IMR-90 (cell line): ENCODE data around the gene CAV2. TPM values are rescaled to one million over a fixed set of nuclear protein-coding genes. Genes with fewer than 3 reads are reported as not detected.

ENCODE experiments used
- ATAC-seq: fragments of 200-7000 bp; cut with Tn5 transposase; 2 replicates; pipeline ENCODE4 v1.9.1; 2020; ENCODE audit warnings: low read depth, mild to moderate bottlenecking, moderate library complexity
- BruUV-seq: library from RNA; stranded (reverse); fragments of 400-500 nt; replicated peaks from 2 replicates; lab custom pipeline; 2021; lab: Mats Ljungman, UMichigan
- CTCF ChIA-PET: fragments of 300-600 bp; formaldehyde crosslinking; extraction: SDS; loops from one replicate; lab custom pipeline; 2021; ENCODE audit warnings: antibody characterized with exemption; lab: Yijun Ruan, JAX
- POLR2A ChIA-PET: fragments of 300-600 bp; sonication (Branson Sonifier 250); formaldehyde crosslinking; loops from one replicate; lab custom pipeline; 2022; ENCODE audit warnings: antibody characterized with exemption; ENCODE audit not compliant: unreplicated experiment; lab: Charles Lee
- DNase-seq: peaks from one replicate; pipeline ENCODE4 v3.0.0; 2013
- H2AFZ ChIP-seq: replicated peaks from 2 replicates; pipeline ENCODE3; 2013; ENCODE audit warnings: low read length, mild to moderate bottlenecking; ENCODE audit not compliant: poor library complexity
- H2AK5ac ChIP-seq: 2 replicates; pipeline ENCODE4 v1.6.1; 2013; ENCODE audit warnings: low read depth, low read length, inconsistent platforms
- H2AK9ac ChIP-seq: replicated peaks from 2 replicates; pipeline ENCODE3; 2013; ENCODE audit warnings: mild to moderate bottlenecking, low read depth, low read length, moderate library complexity; ENCODE audit not compliant: poor library complexity
- H2BK120ac ChIP-seq: 2 replicates; pipeline ENCODE4 v1.6.1; 2013; ENCODE audit warnings: low read depth, low read length, inconsistent platforms
- H2BK15ac ChIP-seq: 3 replicates; pipeline ENCODE4 v1.6.1; 2013; ENCODE audit warnings: low read depth, low read length, inconsistent platforms
- H2BK20ac ChIP-seq: 2 replicates; pipeline ENCODE4 v1.6.1; 2013; ENCODE audit warnings: low read depth, mild to moderate bottlenecking, inconsistent platforms, low read length, moderate library complexity
- H2BK5ac ChIP-seq: 2 replicates; pipeline ENCODE4 v1.6.1; 2013; ENCODE audit warnings: mild to moderate bottlenecking, low read depth, low read length, inconsistent platforms; ENCODE audit not compliant: poor library complexity, severe bottlenecking
- H3K14ac ChIP-seq: replicated peaks from 2 replicates; pipeline ENCODE4 v1.6.1; 2013; ENCODE audit warnings: low read depth, low read length, inconsistent platforms
- H3K18ac ChIP-seq: 2 replicates; pipeline ENCODE4 v1.6.1; 2013; ENCODE audit warnings: low read depth, low read length, control low read depth
- H3K23ac ChIP-seq: 2 replicates; pipeline ENCODE4 v1.6.1; 2013; ENCODE audit warnings: low read depth, low read length, inconsistent platforms
- H3K27ac ChIP-seq: 2 replicates; pipeline ENCODE4 v1.5.1; 2013; ENCODE audit warnings: mild to moderate bottlenecking, control low read depth, low read length; ENCODE audit not compliant: insufficient read depth
- H3K27me3 ChIP-seq: 2 replicates; pipeline ENCODE4 v1.6.1; 2013; ENCODE audit warnings: low read length; ENCODE audit not compliant: control insufficient read depth, insufficient read depth
- H3K36me3 ChIP-seq: 2 replicates; pipeline ENCODE4 v1.6.1; 2013; ENCODE audit warnings: low read length, mixed read lengths; ENCODE audit not compliant: control insufficient read depth, insufficient read depth
- H3K4ac ChIP-seq: 2 replicates; pipeline ENCODE4 v1.6.1; 2013; ENCODE audit warnings: low read depth, low read length, inconsistent platforms
- H3K4me1 ChIP-seq: 2 replicates; pipeline ENCODE4 v1.6.1; 2013; ENCODE audit warnings: low read length, mixed read lengths; ENCODE audit not compliant: control insufficient read depth, insufficient read depth
- H3K4me2 ChIP-seq: 2 replicates; pipeline ENCODE4 v1.6.1; 2013; ENCODE audit warnings: low read depth, mild to moderate bottlenecking, control low read depth, low read length, moderate library complexity
- H3K4me3 ChIP-seq: 2 replicates; pipeline ENCODE4 v1.5.1; 2013; ENCODE audit warnings: low read depth, mild to moderate bottlenecking, control low read depth, low read length, moderate library complexity; ENCODE audit not compliant: insufficient read depth
- H3K56ac ChIP-seq: 2 replicates; pipeline ENCODE4 v1.6.1; 2013; ENCODE audit warnings: low read length, inconsistent platforms; ENCODE audit not compliant: insufficient read depth; ENCODE audit errors: extremely low read depth
- H3K79me1 ChIP-seq, 2 experiments: 2 replicates each; pipeline ENCODE4 v1.6.1; 2013; ENCODE audit warnings: low read length in 2 of 2, inconsistent platforms in 1 of 2, low read depth in 1 of 2
- H3K9ac ChIP-seq: 2 replicates; pipeline ENCODE4 v1.6.1; 2013; ENCODE audit warnings: low read depth, low read length, control low read depth
- H3K9me1 ChIP-seq: 2 replicates; pipeline ENCODE4 v1.6.1; 2013; ENCODE audit warnings: low read length, inconsistent platforms; ENCODE audit not compliant: insufficient read depth
- H3K9me3 ChIP-seq: 2 replicates; pipeline ENCODE4 v1.6.1; 2013; ENCODE audit warnings: low read length; ENCODE audit not compliant: control insufficient read depth, insufficient read depth
- H4K20me1 ChIP-seq: 2 replicates; pipeline ENCODE4 v1.6.1; 2013; ENCODE audit warnings: low read length, inconsistent platforms; ENCODE audit not compliant: insufficient read depth
- H4K5ac ChIP-seq: 2 replicates; pipeline ENCODE4 v1.6.1; 2013; ENCODE audit warnings: mild to moderate bottlenecking, low read depth, low read length, control low read depth
- H4K8ac ChIP-seq, 2 experiments: 2 replicates each; pipeline ENCODE4 v1.6.1; 2013; ENCODE audit warnings: low read depth in 2 of 2, low read length in 2 of 2, control low read depth in 1 of 2, inconsistent platforms in 1 of 2
- H4K91ac ChIP-seq: 2 replicates; pipeline ENCODE4 v1.6.1; 2013; ENCODE audit warnings: low read depth, low read length, inconsistent platforms; ENCODE audit not compliant: insufficient read depth
- BHLHE40 ChIP-seq: fragments of 150-350 bp; IDR thresholded peaks from 2 replicates; pipeline ENCODE4 v1.6.1; 2016; ENCODE audit warnings: mild to moderate bottlenecking, low read depth, low read length
- FOS ChIP-seq: fragments of 150-350 bp; IDR thresholded peaks from 2 replicates; pipeline ENCODE4 v1.6.1; 2016; ENCODE audit warnings: low read depth, low read length
- MAZ ChIP-seq: IDR thresholded peaks from 2 replicates; pipeline ENCODE4 v1.6.1; 2012; ENCODE audit warnings: low read depth, mild to moderate bottlenecking, low read length, improper control_type of control experiment, moderate library complexity, borderline replicate concordance
- MXI1 ChIP-seq: IDR thresholded peaks from 2 replicates; pipeline ENCODE4 v1.6.1; 2012; ENCODE audit warnings: low read depth, mild to moderate bottlenecking, low read length, moderate library complexity, borderline replicate concordance
- NFE2L2 ChIP-seq: fragments of 150-350 bp; IDR thresholded peaks from 2 replicates; pipeline ENCODE4 v1.6.1; 2016; ENCODE audit warnings: low read depth, mild to moderate bottlenecking, low read length
- POLR2A ChIP-seq: IDR thresholded peaks from 2 replicates; pipeline ENCODE4 v1.6.1; 2012; ENCODE audit warnings: mild to moderate bottlenecking, low read depth, low read length
- RAD21 ChIP-seq: IDR thresholded peaks from 2 replicates; pipeline ENCODE4 v1.6.1; 2012; ENCODE audit warnings: low read length, improper control_type of control experiment
- RCOR1 ChIP-seq: IDR thresholded peaks from 2 replicates; pipeline ENCODE4 v1.6.1; 2012; ENCODE audit warnings: mild to moderate bottlenecking, low read length, improper control_type of control experiment; ENCODE audit not compliant: insufficient replicate concordance
- SMC3 ChIP-seq: fragments of 150-350 bp; IDR thresholded peaks from 2 replicates; pipeline ENCODE4 v1.6.1; 2016; ENCODE audit warnings: low read depth, mild to moderate bottlenecking, antibody characterized with exemption, low read length, moderate library complexity
- WGBS, 2 experiments: methylation state at CpG; one replicate each; pipeline versions ENCODE4 v1.1.5 to v1.1.7; 2013; ENCODE audit warnings: missing lambda C conversion rate in 2 of 2; ENCODE audit not compliant: insufficient read length in 1 of 2; ENCODE audit errors: extremely low coverage in 2 of 2; 5-methylcytosine and 5-hydroxymethylcytosine counted together
- dilution Hi-C: fragments of 300-500 bp; cut with HindIII; formaldehyde crosslinking; loops from one replicate; pipeline ENCODE4 v1.14.3; 2018; ENCODE audit warnings: low sequenced_read_pairs; ENCODE audit not compliant: unreplicated experiment
- in situ Hi-C: fragments of 300-500 bp; cut with MboI; formaldehyde crosslinking; loops from 3 replicates; pipeline ENCODE4 v1.14.3; 2019; ENCODE audit warnings: low sequenced_read_pairs, inconsistent platforms, mixed read lengths
- intact Hi-C: fragments of 100-400 bp; cut with micrococcal nuclease; formaldehyde crosslinking; loops from 2 replicates; pipeline ENCODE4 v1.10.0; 2022
- polyA plus RNA-seq, 3 experiments: library from polyadenylated mRNA; depleted of rRNA; stranded (reverse); fragments of >200 nt; gene quantifications; 2 replicates each; pipeline ENCODE4 v1.2.3, GENCODE V29; 2012; ENCODE audit warnings: low replicate concordance in 1 of 3
- total RNA-seq: library from RNA; depleted of rRNA; stranded (reverse); fragments of >200 nt; gene quantifications from 2 replicates; pipeline ENCODE4 v1.2.3, GENCODE V29; 2012
- TF ChIP-seq, protein P1 (sequence below): conservative IDR thresholded peaks from 2 replicates; pipeline ENCODE4 v1.5.1; 2012; ENCODE audit warnings: mild to moderate bottlenecking, low read depth, low read length, improper control_type of control experiment

Gene CAV2
- total and polyA plus RNA-seq, 2 of the 4 experiments (the other 2 are of a cell fraction) = 199 to 265 TPM

DNA sequence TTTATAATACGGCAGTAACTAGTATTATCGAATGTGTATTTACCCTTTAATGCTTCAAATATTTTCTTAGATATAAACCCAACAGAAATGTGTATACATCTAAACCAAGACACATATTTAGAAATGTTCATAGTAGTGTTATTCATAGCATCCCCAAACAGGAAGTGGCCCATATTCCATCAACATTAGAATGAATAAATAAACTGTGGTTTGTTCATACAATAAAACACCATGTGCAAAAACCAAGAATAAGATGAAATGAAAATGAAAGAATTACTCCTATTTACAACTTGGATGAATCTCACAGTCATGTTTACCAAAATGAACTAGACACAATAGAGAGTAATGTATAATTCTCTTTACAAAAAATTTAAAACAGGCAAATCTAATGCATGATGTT lies 9.2 kb upstream of the CAV2 start:
- Histone ChIP-seq H4K8ac (no peak overlapping the region), H3K23ac (peak overlapping the region; percentile 21; the same call in 1 of the 2 replicates), H3K9me1 (peaks cover 4% of the 10 kb centered on the region; the same call in 1 of the 2 replicates), H3K56ac (no peak overlapping the region), H4K20me1 (no peaks in the 10 kb centered on the region), H3K4ac (peak overlapping the region; percentile 93; the same call in 1 of the 2 replicates), H2AFZ (no peak overlapping the region), H2BK20ac (peak overlapping the region; percentile 65; the same call in 1 of the 2 replicates), H2AK9ac (no peak overlapping the region), H2BK120ac (peak overlapping the region; percentile 95; the same call in 1 of the 2 replicates), H3K27ac (no peak overlapping the region), H2BK5ac (peak overlapping the region; percentile 98), H3K4me1 (peaks cover 8% of the 10 kb centered on the region; the same call in 1 of the 2 replicates), H3K4me3 (no peak overlapping the region), H4K91ac (no peak overlapping the region), H3K27me3 (no peaks in the 10 kb centered on the region), H3K9ac (no peak overlapping the region), H3K9me3 (no peaks in the 10 kb centered on the region), H4K5ac (no peak overlapping the region), H2AK5ac (no peak overlapping the region), H3K79me1 (peaks cover 2 to 5% of the 10 kb centered on the region in 2 experiments; a peak in 2 of 4 replicates), H3K4me2 (no peak overlapping the region), H2BK15ac (peak overlapping the region; percentile 99; the same call in 1 of the 3 replicates), H3K36me3 (no peaks in the 10 kb centered on the region), H3K14ac (no peak overlapping the region; the same call in 1 of the 2 replicates), H3K18ac (peak overlapping the region; percentile 43; the same call in 1 of the 2 replicates)
- dilution Hi-C loops = no loop called here
- DNase-seq (no peak), ATAC-seq (peak; percentile 38; the same call in 1 of the 2 replicates)
- BruUV-seq = no TSS peak
- intact Hi-C loops = loop anchor here (10.0 kb wide), 1 partner anchor 46 kb away; no protein-coding TSS in a partner anchor
- CTCF ChIA-PET = no interaction called here
- TF ChIP-seq RCOR1 (no peak), RAD21 (no peak), POLR2A (no peak), FOS (no peak), MAZ (no peak), BHLHE40 (no peak), SMC3 (no peak), MXI1 (no peak), NFE2L2 (no peak)
- TF ChIP-seq, protein P1, sequence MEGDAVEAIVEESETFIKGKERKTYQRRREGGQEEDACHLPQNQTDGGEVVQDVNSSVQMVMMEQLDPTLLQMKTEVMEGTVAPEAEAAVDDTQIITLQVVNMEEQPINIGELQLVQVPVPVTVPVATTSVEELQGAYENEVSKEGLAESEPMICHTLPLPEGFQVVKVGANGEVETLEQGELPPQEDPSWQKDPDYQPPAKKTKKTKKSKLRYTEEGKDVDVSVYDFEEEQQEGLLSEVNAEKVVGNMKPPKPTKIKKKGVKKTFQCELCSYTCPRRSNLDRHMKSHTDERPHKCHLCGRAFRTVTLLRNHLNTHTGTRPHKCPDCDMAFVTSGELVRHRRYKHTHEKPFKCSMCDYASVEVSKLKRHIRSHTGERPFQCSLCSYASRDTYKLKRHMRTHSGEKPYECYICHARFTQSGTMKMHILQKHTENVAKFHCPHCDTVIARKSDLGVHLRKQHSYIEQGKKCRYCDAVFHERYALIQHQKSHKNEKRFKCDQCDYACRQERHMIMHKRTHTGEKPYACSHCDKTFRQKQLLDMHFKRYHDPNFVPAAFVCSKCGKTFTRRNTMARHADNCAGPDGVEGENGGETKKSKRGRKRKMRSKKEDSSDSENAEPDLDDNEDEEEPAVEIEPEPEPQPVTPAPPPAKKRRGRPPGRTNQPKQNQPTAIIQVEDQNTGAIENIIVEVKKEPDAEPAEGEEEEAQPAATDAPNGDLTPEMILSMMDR = no peak
- POLR2A ChIA-PET = no interaction called here
- in situ Hi-C loops = no loop called here
- no CpG with 5 or more reads among the region's 2 CpGs for WGBS, 2 experiments
